Esophagus muscularis mucosa (tissue), 4 donors: ENCODE measurements around the gene FABP6. TPM values are rescaled to one million over a fixed set of nuclear protein-coding genes. Genes with fewer than 3 reads are reported as not detected.

Experiments
- DNase-seq: peaks from one replicate; pipeline ENCODE4 v3.0.0-alpha.2; 2017; ENCODE audit errors: extremely low spot score
- H3K27ac ChIP-seq, 4 donors: fragments of 200-600 bp; sonication (generic); replicated peaks in 1 of 4; 1 replicate in 3 of 4; 2 replicates in 1 of 4; pipeline ENCODE4 v1.5.1; 2016 to 2019; ENCODE audit warnings: mild to moderate bottlenecking in 1 of 4
- H3K27me3 ChIP-seq, 4 donors: fragments of 200-600 bp; sonication (generic); one replicate each; pipeline versions ENCODE4 v1.5.1 to v1.6.0; 2016 to 2019
- H3K36me3 ChIP-seq, 4 donors: fragments of 200-600 bp; sonication (generic); one replicate each; pipeline ENCODE4 v1.5.1; 2016 to 2019
- H3K4me1 ChIP-seq, 4 donors: fragments of 200-600 bp; sonication (generic); one replicate each; pipeline ENCODE4 v1.5.1; 2016 to 2019
- H3K4me3 ChIP-seq, 4 donors: fragments of 200-600 bp; sonication (generic); 1 replicate in 2 of 4; 2 replicates in 2 of 4; pipeline ENCODE4 v1.5.1; 2016 to 2019; ENCODE audit warnings: mild to moderate bottlenecking in 4 of 4, moderate library complexity in 1 of 4
- H3K9me3 ChIP-seq, 4 donors: fragments of 200-600 bp; sonication (generic); 1 replicate in 3 of 4; 2 replicates in 1 of 4; pipeline ENCODE4 v1.5.1; 2016 to 2019
- EP300 ChIP-seq: sonication (generic); formaldehyde crosslinking; IDR thresholded peaks from one replicate; pipeline ENCODE4 v1.6.1; 2017; ENCODE audit warnings: antibody characterized with exemption
- POLR2A ChIP-seq: fragments of 450-650 bp; IDR thresholded peaks from one replicate; pipeline ENCODE4 v1.6.1; 2017; ENCODE audit warnings: antibody characterized with exemption, moderate library complexity, mild to moderate bottlenecking, low read depth
- POLR2AphosphoS5 ChIP-seq, 2 donors: sonication (generic); formaldehyde crosslinking; IDR thresholded peaks; one replicate each; pipeline ENCODE4 v1.6.1; 2017; ENCODE audit warnings: antibody characterized with exemption in 2 of 2
- WGBS: methylation state at CpG from one replicate; pipeline ENCODE4 v1.1.5; 2018; 5-methylcytosine and 5-hydroxymethylcytosine counted together
- intact Hi-C: fragments of 100-400 bp; cut with DNase I; formaldehyde crosslinking; loops from one replicate; pipeline ENCODE4 v1.15.1; 2023
- total RNA-seq, 4 donors: library from RNA; depleted of rRNA; stranded (reverse); fragments of >200 nt; gene quantifications; one replicate each; pipeline versions ENCODE4 v1.1.0 to v1.2.1, GENCODE V29; 2016
- TF ChIP-seq, protein P1 (sequence below), 3 experiments: fragments of 200-600 bp in 2 of 3; fragments of 450-650 bp in 1 of 3; sonication (generic) in 2 of 3; IDR thresholded peaks; one replicate each; pipeline ENCODE4 v1.5.1; 2017 to 2019; ENCODE audit warnings: antibody characterized with exemption in 3 of 3, mild to moderate bottlenecking in 2 of 3, moderate library complexity in 1 of 3

Gene FABP6
- total RNA-seq, 4 donors from 2014 or later: not detected

DNA sequence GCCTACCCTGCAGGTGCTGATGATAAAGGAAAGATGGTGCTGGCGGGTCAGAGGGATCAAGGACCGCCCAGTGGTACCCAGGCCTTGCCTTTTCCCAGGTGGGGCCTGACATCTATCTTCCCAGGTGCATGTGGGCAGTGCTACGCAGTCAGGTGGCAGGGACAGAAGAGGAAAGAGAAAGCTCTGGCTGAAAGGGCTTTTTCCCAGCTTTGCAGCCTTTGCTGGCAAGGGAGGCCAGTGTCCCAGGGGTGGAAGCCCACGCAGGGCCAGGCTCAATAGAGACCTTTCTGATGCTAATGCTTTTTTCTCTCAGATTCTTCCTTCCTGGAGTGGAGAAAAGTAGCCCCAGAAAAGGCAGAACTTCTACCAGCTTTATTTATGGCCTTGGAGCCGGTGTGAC, 36.7 kb downstream of the FABP6 start:
- TF ChIP-seq, protein P1, sequence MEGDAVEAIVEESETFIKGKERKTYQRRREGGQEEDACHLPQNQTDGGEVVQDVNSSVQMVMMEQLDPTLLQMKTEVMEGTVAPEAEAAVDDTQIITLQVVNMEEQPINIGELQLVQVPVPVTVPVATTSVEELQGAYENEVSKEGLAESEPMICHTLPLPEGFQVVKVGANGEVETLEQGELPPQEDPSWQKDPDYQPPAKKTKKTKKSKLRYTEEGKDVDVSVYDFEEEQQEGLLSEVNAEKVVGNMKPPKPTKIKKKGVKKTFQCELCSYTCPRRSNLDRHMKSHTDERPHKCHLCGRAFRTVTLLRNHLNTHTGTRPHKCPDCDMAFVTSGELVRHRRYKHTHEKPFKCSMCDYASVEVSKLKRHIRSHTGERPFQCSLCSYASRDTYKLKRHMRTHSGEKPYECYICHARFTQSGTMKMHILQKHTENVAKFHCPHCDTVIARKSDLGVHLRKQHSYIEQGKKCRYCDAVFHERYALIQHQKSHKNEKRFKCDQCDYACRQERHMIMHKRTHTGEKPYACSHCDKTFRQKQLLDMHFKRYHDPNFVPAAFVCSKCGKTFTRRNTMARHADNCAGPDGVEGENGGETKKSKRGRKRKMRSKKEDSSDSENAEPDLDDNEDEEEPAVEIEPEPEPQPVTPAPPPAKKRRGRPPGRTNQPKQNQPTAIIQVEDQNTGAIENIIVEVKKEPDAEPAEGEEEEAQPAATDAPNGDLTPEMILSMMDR (IDR thresholded peaks at IDR 0.05): no peak
- TF ChIP-seq EP300: no peak
- no peak for TF ChIP-seq POLR2AphosphoS5 (IDR thresholded peaks at IDR 0.05)
- no peak for TF ChIP-seq POLR2A
- H3K4me3 ChIP-seq: no peak overlapping the region
- 100% methylated on average over 4 of the region's 5 CpGs for WGBS
- H3K4me1 ChIP-seq: peaks cover 15 to 34% (median 24%) of the 10 kb centered on the region in 4 donors
- H3K9me3 ChIP-seq: no peaks in the 10 kb centered on the region
- H3K27me3 ChIP-seq: no peaks in the 10 kb centered on the region
- DNase-seq: no peak
- H3K36me3 ChIP-seq: no peaks in the 10 kb centered on the region
- H3K27ac ChIP-seq: no peak overlapping the region
- intact Hi-C loops: no loop called here

DNA sequence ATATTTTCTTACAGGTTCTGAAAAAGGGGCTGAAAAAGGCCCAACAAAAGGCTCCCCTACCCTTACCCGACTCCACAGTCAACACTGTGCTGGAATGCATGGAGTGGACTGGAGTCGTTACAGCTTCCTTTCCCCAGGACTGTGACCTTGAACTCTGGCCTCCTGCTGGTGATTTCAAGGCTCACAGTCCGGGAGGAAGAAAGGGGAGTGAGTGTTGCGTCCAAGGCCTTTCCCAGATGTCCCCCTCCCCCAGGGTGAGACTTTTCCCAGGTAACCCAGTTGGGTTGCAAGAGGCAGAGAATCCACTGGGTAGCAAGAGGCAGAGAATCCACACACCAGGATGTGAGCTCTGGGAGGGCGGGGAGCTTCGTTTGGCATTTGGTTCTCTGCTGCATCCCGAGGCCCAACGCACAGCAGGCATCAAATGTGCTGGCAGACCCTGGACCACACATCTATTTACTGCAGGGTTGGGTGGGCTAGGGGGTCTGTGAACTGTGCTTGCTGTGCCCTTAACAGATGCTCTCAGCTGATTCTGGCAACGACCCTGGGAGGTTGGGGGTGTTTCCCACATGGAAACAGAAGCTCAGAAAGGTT, 37.5 kb downstream of the FABP6 start:
- no peak overlapping the region for H3K4me3 ChIP-seq
- intact Hi-C loops: no loop called here
- peaks cover 23 to 38% (median 29%) of the 10 kb centered on the region in 4 donors for H3K4me1 ChIP-seq
- H3K36me3 ChIP-seq: no peaks in the 10 kb centered on the region
- no peaks in the 10 kb centered on the region for H3K9me3 ChIP-seq
- no peak overlapping the region for H3K27ac ChIP-seq
- WGBS: 88% methylated on average over 6 of the region's 9 CpGs
- H3K27me3 ChIP-seq: no peaks in the 10 kb centered on the region
- TF ChIP-seq, protein P1 (IDR thresholded peaks at IDR 0.05): no peak
- no peak for TF ChIP-seq POLR2A
- TF ChIP-seq POLR2AphosphoS5 (IDR thresholded peaks at IDR 0.05): no peak
- TF ChIP-seq EP300: no peak
- DNase-seq: no peak

DNA sequence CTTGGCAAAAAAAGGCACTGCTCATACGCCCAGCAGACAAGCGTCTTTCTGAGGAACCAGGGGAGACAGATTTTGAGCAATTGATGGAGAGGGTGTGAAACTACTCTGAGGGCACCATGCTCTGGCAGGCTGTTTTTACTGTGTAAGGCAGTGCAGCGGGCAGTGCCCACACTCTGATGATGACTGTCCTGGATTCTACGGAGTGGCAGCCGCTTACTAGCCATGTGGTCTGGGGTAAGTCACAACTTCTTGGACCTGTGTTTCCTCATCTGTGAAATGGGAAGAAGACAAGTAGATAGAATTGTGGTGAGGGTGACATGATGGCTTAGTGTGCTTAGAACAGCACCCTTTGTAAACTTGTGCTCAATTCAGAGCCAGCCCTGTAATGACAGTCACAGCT, 38.8 kb downstream of the FABP6 start:
- no peak for TF ChIP-seq EP300
- TF ChIP-seq POLR2A: no peak
- TF ChIP-seq POLR2AphosphoS5 (IDR thresholded peaks at IDR 0.05): no peak
- TF ChIP-seq, protein P1 (IDR thresholded peaks at IDR 0.05): no peak
- DNase-seq: no peak
- H3K4me3 ChIP-seq: no peak overlapping the region
- H3K27ac ChIP-seq: no peak overlapping the region
- 80% methylated on average over 5 of the region's 5 CpGs for WGBS
- no peaks in the 10 kb centered on the region for H3K27me3 ChIP-seq
- no peaks in the 10 kb centered on the region for H3K9me3 ChIP-seq
- H3K36me3 ChIP-seq: no peaks in the 10 kb centered on the region
- intact Hi-C loops: no loop called here
- peaks cover 28 to 39% (median 31%) of the 10 kb centered on the region in 4 donors for H3K4me1 ChIP-seq

DNA sequence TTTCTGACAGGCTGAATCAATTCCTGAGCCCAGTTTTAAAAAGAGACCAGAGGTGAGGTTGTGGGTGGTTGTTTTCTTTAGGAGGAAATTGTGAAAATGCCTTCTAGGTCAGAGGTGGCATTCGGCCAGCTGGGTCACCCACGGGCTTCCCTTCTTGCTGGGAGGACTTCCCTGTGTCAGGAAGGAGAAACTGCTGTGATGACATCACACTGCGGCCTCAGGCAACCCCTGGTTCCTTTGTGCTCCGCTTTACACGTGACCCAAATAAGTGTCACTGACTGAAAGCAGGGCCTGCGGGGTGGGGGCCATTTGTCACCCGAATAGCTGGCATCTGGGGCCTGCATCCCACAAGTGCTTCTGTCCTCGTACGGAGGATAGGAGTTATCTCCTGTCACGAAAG, 39.7 kb downstream of the FABP6 start:
- peak; percentile 94 for DNase-seq
- TF ChIP-seq EP300 (no peak), POLR2AphosphoS5 (IDR thresholded peaks at IDR 0.05) (peak; percentile 32 to 73)
- TF ChIP-seq, protein P1 (IDR thresholded peaks at IDR 0.05): no peak
- Histone ChIP-seq H3K4me1 (peaks cover 27 to 39% (median 31%) of the 10 kb centered on the region in 4 donors), H3K36me3 (no peaks in the 10 kb centered on the region), H3K9me3 (no peaks in the 10 kb centered on the region), H3K4me3 (peak overlapping the region in 1 of 4 donors; percentile 2), H3K27me3 (no peaks in the 10 kb centered on the region), H3K27ac (peak overlapping the region in 2 of 4 donors; percentile 36 to 42)
- 64% methylated on average over 10 of the region's 10 CpGs for WGBS
- intact Hi-C loops: no loop called here

DNA sequence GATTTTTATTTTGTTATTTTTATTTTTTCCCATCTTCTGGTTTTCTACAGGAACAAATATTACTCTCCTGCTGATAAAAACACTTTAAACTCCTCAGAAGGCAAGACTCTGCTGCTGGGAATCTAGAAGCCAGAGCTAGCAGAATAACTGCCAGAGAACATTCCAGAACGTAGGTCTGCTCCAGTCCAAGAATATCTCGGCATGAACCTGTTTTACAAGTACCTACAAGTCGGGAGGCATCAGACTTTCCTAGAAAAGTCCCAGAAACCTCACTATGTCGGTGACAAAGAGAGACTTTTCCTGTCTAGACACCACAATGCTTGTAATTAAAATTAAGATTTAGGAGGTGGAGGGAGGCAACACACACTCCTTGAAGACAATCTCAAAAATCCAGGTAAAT, 41.4 kb downstream of the FABP6 start:
- Histone ChIP-seq H3K27ac (no peak overlapping the region), H3K36me3 (peaks cover 0 to 1% (median 0%) of the 10 kb centered on the region in 4 donors), H3K4me3 (no peak overlapping the region), H3K4me1 (peaks cover 27 to 39% (median 31%) of the 10 kb centered on the region in 4 donors), H3K27me3 (no peaks in the 10 kb centered on the region), H3K9me3 (no peaks in the 10 kb centered on the region)
- intact Hi-C loops: no loop called here
- TF ChIP-seq, protein P1 (IDR thresholded peaks at IDR 0.05): no peak
- TF ChIP-seq POLR2A: no peak
- no peak for TF ChIP-seq POLR2AphosphoS5 (IDR thresholded peaks at IDR 0.05)
- TF ChIP-seq EP300: no peak
- no peak for DNase-seq
- 62% methylated on average over 4 of the region's 4 CpGs for WGBS
